Esophagus muscularis mucosa (tissue), 3 donors: ENCODE measurements around the gene TOR2A.

Source experiments
- POLR2A ChIP-seq: fragments of 450-650 bp; IDR thresholded peaks from one replicate; pipeline ENCODE4 v1.6.1; 2017; ENCODE audit warnings: antibody characterized with exemption, moderate library complexity, mild to moderate bottlenecking, low read depth
- POLR2AphosphoS5 ChIP-seq, 2 donors: sonication (generic); formaldehyde crosslinking; IDR thresholded peaks; one replicate each; pipeline ENCODE4 v1.6.1; 2017; ENCODE audit warnings: antibody characterized with exemption in 2 of 2
- TF ChIP-seq, protein P1 (sequence below), 3 experiments: fragments of 200-600 bp in 2 of 3; fragments of 450-650 bp in 1 of 3; sonication (generic) in 2 of 3; IDR thresholded peaks; one replicate each; pipeline ENCODE4 v1.5.1; 2017 to 2019; ENCODE audit warnings: antibody characterized with exemption in 3 of 3, mild to moderate bottlenecking in 2 of 3, moderate library complexity in 1 of 3

DNA sequence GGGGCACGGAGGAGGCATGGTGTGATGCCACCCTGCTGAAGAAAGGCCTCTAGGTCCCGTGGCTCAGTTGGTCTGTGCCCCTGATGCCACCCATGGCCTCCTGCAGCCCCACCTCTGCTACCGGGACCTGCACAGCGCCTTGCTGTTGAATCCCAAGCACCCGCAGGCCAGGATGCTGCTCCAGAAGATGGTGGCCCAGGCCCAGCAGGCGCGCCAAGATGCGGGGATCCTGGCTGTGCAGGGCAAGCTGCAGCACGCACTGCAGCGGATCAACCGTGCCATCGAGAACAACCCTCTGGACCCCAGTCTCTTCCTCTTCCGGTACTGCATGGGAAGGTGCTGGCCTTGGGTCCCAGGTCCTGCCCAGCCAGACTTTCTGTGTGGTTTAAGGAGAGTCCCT, 12.1 kb downstream of the TOR2A start:
- TF ChIP-seq, protein P1, sequence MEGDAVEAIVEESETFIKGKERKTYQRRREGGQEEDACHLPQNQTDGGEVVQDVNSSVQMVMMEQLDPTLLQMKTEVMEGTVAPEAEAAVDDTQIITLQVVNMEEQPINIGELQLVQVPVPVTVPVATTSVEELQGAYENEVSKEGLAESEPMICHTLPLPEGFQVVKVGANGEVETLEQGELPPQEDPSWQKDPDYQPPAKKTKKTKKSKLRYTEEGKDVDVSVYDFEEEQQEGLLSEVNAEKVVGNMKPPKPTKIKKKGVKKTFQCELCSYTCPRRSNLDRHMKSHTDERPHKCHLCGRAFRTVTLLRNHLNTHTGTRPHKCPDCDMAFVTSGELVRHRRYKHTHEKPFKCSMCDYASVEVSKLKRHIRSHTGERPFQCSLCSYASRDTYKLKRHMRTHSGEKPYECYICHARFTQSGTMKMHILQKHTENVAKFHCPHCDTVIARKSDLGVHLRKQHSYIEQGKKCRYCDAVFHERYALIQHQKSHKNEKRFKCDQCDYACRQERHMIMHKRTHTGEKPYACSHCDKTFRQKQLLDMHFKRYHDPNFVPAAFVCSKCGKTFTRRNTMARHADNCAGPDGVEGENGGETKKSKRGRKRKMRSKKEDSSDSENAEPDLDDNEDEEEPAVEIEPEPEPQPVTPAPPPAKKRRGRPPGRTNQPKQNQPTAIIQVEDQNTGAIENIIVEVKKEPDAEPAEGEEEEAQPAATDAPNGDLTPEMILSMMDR (IDR thresholded peaks at IDR 0.05): no peak
- no peak for TF ChIP-seq POLR2A
- TF ChIP-seq POLR2AphosphoS5 (IDR thresholded peaks at IDR 0.05): no peak
